IMR-90 (cell line): ENCODE measurements around the gene LAPTM5. TPM values are rescaled to one million over a fixed set of nuclear protein-coding genes. Genes with fewer than 3 reads are reported as not detected.

ENCODE experiments used
- ATAC-seq: fragments of 200-7000 bp; cut with Tn5 transposase; 2 replicates; pipeline ENCODE4 v1.9.1; 2020; ENCODE audit warnings: low read depth, mild to moderate bottlenecking, moderate library complexity
- BruUV-seq: library from RNA; stranded (reverse); fragments of 400-500 nt; replicated peaks from 2 replicates; lab custom pipeline; 2021; lab: Mats Ljungman, UMichigan
- CTCF ChIA-PET: fragments of 300-600 bp; formaldehyde crosslinking; extraction: SDS; loops from one replicate; lab custom pipeline; 2021; ENCODE audit warnings: antibody characterized with exemption; lab: Yijun Ruan, JAX
- POLR2A ChIA-PET: fragments of 300-600 bp; sonication (Branson Sonifier 250); formaldehyde crosslinking; loops from one replicate; lab custom pipeline; 2022; ENCODE audit warnings: antibody characterized with exemption; ENCODE audit not compliant: unreplicated experiment; lab: Charles Lee
- DNase-seq: peaks from one replicate; pipeline ENCODE4 v3.0.0; 2013
- H2AFZ ChIP-seq: replicated peaks from 2 replicates; pipeline ENCODE3; 2013; ENCODE audit warnings: low read length, mild to moderate bottlenecking; ENCODE audit not compliant: poor library complexity
- H2AK5ac ChIP-seq: 2 replicates; pipeline ENCODE4 v1.6.1; 2013; ENCODE audit warnings: low read depth, low read length, inconsistent platforms
- H2AK9ac ChIP-seq: replicated peaks from 2 replicates; pipeline ENCODE3; 2013; ENCODE audit warnings: mild to moderate bottlenecking, low read depth, low read length, moderate library complexity; ENCODE audit not compliant: poor library complexity
- H2BK120ac ChIP-seq: 2 replicates; pipeline ENCODE4 v1.6.1; 2013; ENCODE audit warnings: low read depth, low read length, inconsistent platforms
- H2BK15ac ChIP-seq: 3 replicates; pipeline ENCODE4 v1.6.1; 2013; ENCODE audit warnings: low read depth, low read length, inconsistent platforms
- H2BK20ac ChIP-seq: 2 replicates; pipeline ENCODE4 v1.6.1; 2013; ENCODE audit warnings: low read depth, mild to moderate bottlenecking, inconsistent platforms, low read length, moderate library complexity
- H2BK5ac ChIP-seq: 2 replicates; pipeline ENCODE4 v1.6.1; 2013; ENCODE audit warnings: mild to moderate bottlenecking, low read depth, low read length, inconsistent platforms; ENCODE audit not compliant: poor library complexity, severe bottlenecking
- H3K14ac ChIP-seq: replicated peaks from 2 replicates; pipeline ENCODE4 v1.6.1; 2013; ENCODE audit warnings: low read depth, low read length, inconsistent platforms
- H3K18ac ChIP-seq: 2 replicates; pipeline ENCODE4 v1.6.1; 2013; ENCODE audit warnings: low read depth, low read length, control low read depth
- H3K23ac ChIP-seq: 2 replicates; pipeline ENCODE4 v1.6.1; 2013; ENCODE audit warnings: low read depth, low read length, inconsistent platforms
- H3K27ac ChIP-seq: 2 replicates; pipeline ENCODE4 v1.5.1; 2013; ENCODE audit warnings: mild to moderate bottlenecking, control low read depth, low read length; ENCODE audit not compliant: insufficient read depth
- H3K27me3 ChIP-seq: 2 replicates; pipeline ENCODE4 v1.6.1; 2013; ENCODE audit warnings: low read length; ENCODE audit not compliant: control insufficient read depth, insufficient read depth
- H3K36me3 ChIP-seq: 2 replicates; pipeline ENCODE4 v1.6.1; 2013; ENCODE audit warnings: low read length, mixed read lengths; ENCODE audit not compliant: control insufficient read depth, insufficient read depth
- H3K4ac ChIP-seq: 2 replicates; pipeline ENCODE4 v1.6.1; 2013; ENCODE audit warnings: low read depth, low read length, inconsistent platforms
- H3K4me1 ChIP-seq: 2 replicates; pipeline ENCODE4 v1.6.1; 2013; ENCODE audit warnings: low read length, mixed read lengths; ENCODE audit not compliant: control insufficient read depth, insufficient read depth
- H3K4me2 ChIP-seq: 2 replicates; pipeline ENCODE4 v1.6.1; 2013; ENCODE audit warnings: low read depth, mild to moderate bottlenecking, control low read depth, low read length, moderate library complexity
- H3K4me3 ChIP-seq: 2 replicates; pipeline ENCODE4 v1.5.1; 2013; ENCODE audit warnings: low read depth, mild to moderate bottlenecking, control low read depth, low read length, moderate library complexity; ENCODE audit not compliant: insufficient read depth
- H3K56ac ChIP-seq: 2 replicates; pipeline ENCODE4 v1.6.1; 2013; ENCODE audit warnings: low read length, inconsistent platforms; ENCODE audit not compliant: insufficient read depth; ENCODE audit errors: extremely low read depth
- H3K79me1 ChIP-seq, 2 experiments: 2 replicates each; pipeline ENCODE4 v1.6.1; 2013; ENCODE audit warnings: low read length in 2 of 2, inconsistent platforms in 1 of 2, low read depth in 1 of 2
- H3K9ac ChIP-seq: 2 replicates; pipeline ENCODE4 v1.6.1; 2013; ENCODE audit warnings: low read depth, low read length, control low read depth
- H3K9me1 ChIP-seq: 2 replicates; pipeline ENCODE4 v1.6.1; 2013; ENCODE audit warnings: low read length, inconsistent platforms; ENCODE audit not compliant: insufficient read depth
- H3K9me3 ChIP-seq: 2 replicates; pipeline ENCODE4 v1.6.1; 2013; ENCODE audit warnings: low read length; ENCODE audit not compliant: control insufficient read depth, insufficient read depth
- H4K20me1 ChIP-seq: 2 replicates; pipeline ENCODE4 v1.6.1; 2013; ENCODE audit warnings: low read length, inconsistent platforms; ENCODE audit not compliant: insufficient read depth
- H4K5ac ChIP-seq: 2 replicates; pipeline ENCODE4 v1.6.1; 2013; ENCODE audit warnings: mild to moderate bottlenecking, low read depth, low read length, control low read depth
- H4K8ac ChIP-seq, 2 experiments: 2 replicates each; pipeline ENCODE4 v1.6.1; 2013; ENCODE audit warnings: low read depth in 2 of 2, low read length in 2 of 2, control low read depth in 1 of 2, inconsistent platforms in 1 of 2
- H4K91ac ChIP-seq: 2 replicates; pipeline ENCODE4 v1.6.1; 2013; ENCODE audit warnings: low read depth, low read length, inconsistent platforms; ENCODE audit not compliant: insufficient read depth
- BHLHE40 ChIP-seq: fragments of 150-350 bp; IDR thresholded peaks from 2 replicates; pipeline ENCODE4 v1.6.1; 2016; ENCODE audit warnings: mild to moderate bottlenecking, low read depth, low read length
- CEBPB ChIP-seq: IDR thresholded peaks from 2 replicates; pipeline ENCODE4 v1.6.1; 2012; ENCODE audit warnings: low read depth, low read length, improper control_type of control experiment
- CHD1 ChIP-seq: IDR thresholded peaks from 2 replicates; pipeline ENCODE4 v1.6.1; 2012; ENCODE audit warnings: low read depth, low read length, improper control_type of control experiment
- CTCF ChIP-seq: conservative IDR thresholded peaks from 2 replicates; pipeline ENCODE4 v1.5.1; 2012; ENCODE audit warnings: mild to moderate bottlenecking, low read depth, low read length, improper control_type of control experiment
- FOS ChIP-seq: fragments of 150-350 bp; IDR thresholded peaks from 2 replicates; pipeline ENCODE4 v1.6.1; 2016; ENCODE audit warnings: low read depth, low read length
- MAFK ChIP-seq: IDR thresholded peaks from 2 replicates; pipeline ENCODE4 v1.6.1; 2012; ENCODE audit warnings: low read depth, low read length, improper control_type of control experiment
- MAZ ChIP-seq: IDR thresholded peaks from 2 replicates; pipeline ENCODE4 v1.6.1; 2012; ENCODE audit warnings: low read depth, mild to moderate bottlenecking, low read length, improper control_type of control experiment, moderate library complexity, borderline replicate concordance
- MXI1 ChIP-seq: IDR thresholded peaks from 2 replicates; pipeline ENCODE4 v1.6.1; 2012; ENCODE audit warnings: low read depth, mild to moderate bottlenecking, low read length, moderate library complexity, borderline replicate concordance
- NFE2L2 ChIP-seq: fragments of 150-350 bp; IDR thresholded peaks from 2 replicates; pipeline ENCODE4 v1.6.1; 2016; ENCODE audit warnings: low read depth, mild to moderate bottlenecking, low read length
- POLR2A ChIP-seq: IDR thresholded peaks from 2 replicates; pipeline ENCODE4 v1.6.1; 2012; ENCODE audit warnings: mild to moderate bottlenecking, low read depth, low read length
- RAD21 ChIP-seq: IDR thresholded peaks from 2 replicates; pipeline ENCODE4 v1.6.1; 2012; ENCODE audit warnings: low read length, improper control_type of control experiment
- RCOR1 ChIP-seq: IDR thresholded peaks from 2 replicates; pipeline ENCODE4 v1.6.1; 2012; ENCODE audit warnings: mild to moderate bottlenecking, low read length, improper control_type of control experiment; ENCODE audit not compliant: insufficient replicate concordance
- RFX5 ChIP-seq: IDR thresholded peaks from 2 replicates; pipeline ENCODE4 v1.8.0; 2012; ENCODE audit warnings: low read depth, mild to moderate bottlenecking, low read length, moderate library complexity
- SMC3 ChIP-seq: fragments of 150-350 bp; IDR thresholded peaks from 2 replicates; pipeline ENCODE4 v1.6.1; 2016; ENCODE audit warnings: low read depth, mild to moderate bottlenecking, antibody characterized with exemption, low read length, moderate library complexity
- USF2 ChIP-seq: fragments of 150-350 bp; IDR thresholded peaks from 2 replicates; pipeline ENCODE4 v1.6.1; 2017; ENCODE audit warnings: mild to moderate bottlenecking, antibody characterized with exemption, low read length, low read depth
- WGBS, 2 experiments: methylation state at CpG; one replicate each; pipeline versions ENCODE4 v1.1.5 to v1.1.7; 2013; ENCODE audit warnings: missing lambda C conversion rate in 2 of 2; ENCODE audit not compliant: insufficient read length in 1 of 2; ENCODE audit errors: extremely low coverage in 2 of 2; 5-methylcytosine and 5-hydroxymethylcytosine counted together
- dilution Hi-C: fragments of 300-500 bp; cut with HindIII; formaldehyde crosslinking; loops from one replicate; pipeline ENCODE4 v1.14.3; 2018; ENCODE audit warnings: low sequenced_read_pairs; ENCODE audit not compliant: unreplicated experiment
- in situ Hi-C: fragments of 300-500 bp; cut with MboI; formaldehyde crosslinking; loops from 3 replicates; pipeline ENCODE4 v1.14.3; 2019; ENCODE audit warnings: low sequenced_read_pairs, inconsistent platforms, mixed read lengths
- intact Hi-C: fragments of 100-400 bp; cut with micrococcal nuclease; formaldehyde crosslinking; loops from 2 replicates; pipeline ENCODE4 v1.10.0; 2022
- polyA plus RNA-seq, 3 experiments: library from polyadenylated mRNA; depleted of rRNA; stranded (reverse); fragments of >200 nt; gene quantifications; 2 replicates each; pipeline ENCODE4 v1.2.3, GENCODE V29; 2012; ENCODE audit warnings: low replicate concordance in 1 of 3
- total RNA-seq: library from RNA; depleted of rRNA; stranded (reverse); fragments of >200 nt; gene quantifications from 2 replicates; pipeline ENCODE4 v1.2.3, GENCODE V29; 2012
- TF ChIP-seq, protein P1 (sequence below): fragments of 150-350 bp; IDR thresholded peaks from 2 replicates; pipeline ENCODE4 v1.6.1; 2016; ENCODE audit warnings: low read depth, mild to moderate bottlenecking, low read length, moderate library complexity, borderline replicate concordance

LAPTM5 gene
- total and polyA plus RNA-seq, 2 of the 4 experiments (the other 2 are of a cell fraction) = 0.09 TPM; not detected in 1

- no CpG with 5 or more reads among the region's 5 CpGs for WGBS, 2 experiments
- TF ChIP-seq RFX5 (no peak), CHD1 (no peak), RAD21 (no peak), SMC3 (no peak), FOS (no peak), CEBPB (no peak), MXI1 (no peak), MAZ (no peak), NFE2L2 (no peak), RCOR1 (no peak), CTCF (no peak), MAFK (no peak), BHLHE40 (no peak), USF2 (no peak), POLR2A (no peak)
- TF ChIP-seq, protein P1, sequence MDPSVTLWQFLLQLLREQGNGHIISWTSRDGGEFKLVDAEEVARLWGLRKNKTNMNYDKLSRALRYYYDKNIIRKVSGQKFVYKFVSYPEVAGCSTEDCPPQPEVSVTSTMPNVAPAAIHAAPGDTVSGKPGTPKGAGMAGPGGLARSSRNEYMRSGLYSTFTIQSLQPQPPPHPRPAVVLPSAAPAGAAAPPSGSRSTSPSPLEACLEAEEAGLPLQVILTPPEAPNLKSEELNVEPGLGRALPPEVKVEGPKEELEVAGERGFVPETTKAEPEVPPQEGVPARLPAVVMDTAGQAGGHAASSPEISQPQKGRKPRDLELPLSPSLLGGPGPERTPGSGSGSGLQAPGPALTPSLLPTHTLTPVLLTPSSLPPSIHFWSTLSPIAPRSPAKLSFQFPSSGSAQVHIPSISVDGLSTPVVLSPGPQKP = no peak
- DNase-seq (no peak), ATAC-seq (no peak)
- no peaks in the 10 kb centered on the region for H3K36me3 ChIP-seq
- H3K4me3 ChIP-seq = no peak overlapping the region
- H4K8ac ChIP-seq = no peak overlapping the region
- no peak overlapping the region for H2BK15ac ChIP-seq
- dilution Hi-C loops = no loop called here
- H3K4ac ChIP-seq = no peak overlapping the region
- in situ Hi-C loops = no loop called here
- H3K27me3 ChIP-seq = peaks cover 28% of the 10 kb centered on the region
- intact Hi-C loops = no loop called here
- H3K27ac ChIP-seq = no peak overlapping the region
- BruUV-seq = no TSS peak
- H3K14ac ChIP-seq = no peak overlapping the region
- H3K4me1 ChIP-seq = no peaks in the 10 kb centered on the region
- no peaks in the 10 kb centered on the region; the same call in 1 of the 2 replicates for H3K9me1 ChIP-seq
- no peak overlapping the region for H4K91ac ChIP-seq
- H2BK5ac ChIP-seq = no peak overlapping the region
- no peak overlapping the region for H3K56ac ChIP-seq
- no peak overlapping the region for H2BK20ac ChIP-seq
- no peaks in the 10 kb centered on the region for H3K79me1 ChIP-seq
- H3K4me2 ChIP-seq = no peak overlapping the region
- no peak overlapping the region for H2AK9ac ChIP-seq
- peaks cover 4% of the 10 kb centered on the region for H3K9me3 ChIP-seq
- H3K18ac ChIP-seq = no peak overlapping the region
- ChIA-PET CTCF (no interaction called here), POLR2A (no interaction called here)
- no peak overlapping the region for H3K23ac ChIP-seq
- H2AK5ac ChIP-seq = no peak overlapping the region
- H3K9ac ChIP-seq = no peak overlapping the region
- H4K5ac ChIP-seq = no peak overlapping the region
- H2BK120ac ChIP-seq = no peak overlapping the region
- no peak overlapping the region for H2AFZ ChIP-seq
- H4K20me1 ChIP-seq = no peaks in the 10 kb centered on the region; the same call in 1 of the 2 replicates
Measured at GRCh38 chr1:30791868-30792267, 34.3 kb upstream of the LAPTM5 start.
